ENCODE data around the gene FRG2B. TPM values are rescaled to one million over a fixed set of nuclear protein-coding genes. Genes with fewer than 3 reads are reported as not detected.
"Not testable (repeated sequence)": the region's sequence is repeated elsewhere in the genome, so short reads cannot be mapped to it uniquely, and the experiment has no call there.

Gene FRG2B
- total RNA-seq, 1 donor from 2014 or later: not detected

- Mint-ChIP-seq H3K27me3 (ENCODE audit: unreplicated experiment) (no peaks in the 10 kb centered on the region), H3K4me1 (ENCODE audit: low read depth, unreplicated experiment) (no peaks in the 10 kb centered on the region), H3K27ac (ENCODE audit: unreplicated experiment) (no peak overlapping the region), H3K4me3 (ENCODE audit: unreplicated experiment) (no peak overlapping the region), H3K9me3 (ENCODE audit: unreplicated experiment) (peaks cover 2% of the 10 kb centered on the region), H3K36me3 (ENCODE audit: unreplicated experiment) (no peaks in the 10 kb centered on the region)
- no peak for DNase-seq
- no peak for TF ChIP-seq CTCF (IDR thresholded peaks at IDR 0.05; ENCODE audit: partially characterized antibody, unreplicated experiment)
Measured at GRCh38 chr10:133600657-133601056, 25.9 kb downstream of the FRG2B start.

GRCh38 chr10:133599869-133600268 is 26.7 kb downstream of the FRG2B start:
- not testable (repeated sequence) for H3K4me3 Mint-ChIP-seq (ENCODE audit: unreplicated experiment); H3K4me1 Mint-ChIP-seq (ENCODE audit: low read depth, unreplicated experiment); H3K27me3 Mint-ChIP-seq (ENCODE audit: unreplicated experiment); H3K36me3 Mint-ChIP-seq (ENCODE audit: unreplicated experiment); H3K27ac Mint-ChIP-seq (ENCODE audit: unreplicated experiment); DNase-seq; H3K9me3 Mint-ChIP-seq (ENCODE audit: unreplicated experiment)

GRCh38 chr10:133592716-133593115 is 33.9 kb downstream of the FRG2B start:
- Mint-ChIP-seq H3K36me3 (ENCODE audit: unreplicated experiment) (no peaks in the 10 kb centered on the region), H3K27ac (ENCODE audit: unreplicated experiment) (no peak overlapping the region), H3K4me3 (ENCODE audit: unreplicated experiment) (no peak overlapping the region), H3K27me3 (ENCODE audit: unreplicated experiment) (no peaks in the 10 kb centered on the region), H3K9me3 (ENCODE audit: unreplicated experiment) (peaks cover 3% of the 10 kb centered on the region), H3K4me1 (ENCODE audit: low read depth, unreplicated experiment) (no peaks in the 10 kb centered on the region)
- no peak for TF ChIP-seq CTCF (IDR thresholded peaks at IDR 0.05; ENCODE audit: partially characterized antibody, unreplicated experiment)
- DNase-seq: no peak

DNA sequence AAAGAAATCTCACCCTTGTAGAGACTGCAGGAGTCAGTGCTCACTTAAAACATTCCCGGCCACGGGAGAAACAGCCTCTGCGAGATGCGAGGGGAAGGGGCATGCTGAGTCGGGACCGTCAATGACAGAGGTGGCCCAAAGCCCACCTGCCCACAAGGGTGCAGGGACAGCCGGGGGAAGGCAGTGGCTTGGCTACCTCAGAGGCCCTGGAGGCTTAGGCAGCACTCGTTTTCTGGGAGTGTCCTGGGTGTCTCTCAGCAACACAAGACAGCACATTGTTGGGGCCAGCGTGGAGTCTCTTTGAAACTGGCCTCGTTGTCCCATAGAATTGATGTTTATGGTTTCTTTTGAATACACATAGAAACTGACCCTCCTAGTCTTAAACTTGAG is 35.6 kb downstream of the FRG2B start:
- H3K36me3 Mint-ChIP-seq (ENCODE audit: unreplicated experiment): no peaks in the 10 kb centered on the region
- DNase-seq: no peak
- peaks cover 3% of the 10 kb centered on the region for H3K9me3 Mint-ChIP-seq (ENCODE audit: unreplicated experiment)
- TF ChIP-seq CTCF (IDR thresholded peaks at IDR 0.05; ENCODE audit: partially characterized antibody, unreplicated experiment): no peak
- H3K4me1 Mint-ChIP-seq (ENCODE audit: low read depth, unreplicated experiment): no peaks in the 10 kb centered on the region
- H3K27me3 Mint-ChIP-seq (ENCODE audit: unreplicated experiment): no peaks in the 10 kb centered on the region
- H3K4me3 Mint-ChIP-seq (ENCODE audit: unreplicated experiment): no peak overlapping the region
- no peak overlapping the region for H3K27ac Mint-ChIP-seq (ENCODE audit: unreplicated experiment)

DNA sequence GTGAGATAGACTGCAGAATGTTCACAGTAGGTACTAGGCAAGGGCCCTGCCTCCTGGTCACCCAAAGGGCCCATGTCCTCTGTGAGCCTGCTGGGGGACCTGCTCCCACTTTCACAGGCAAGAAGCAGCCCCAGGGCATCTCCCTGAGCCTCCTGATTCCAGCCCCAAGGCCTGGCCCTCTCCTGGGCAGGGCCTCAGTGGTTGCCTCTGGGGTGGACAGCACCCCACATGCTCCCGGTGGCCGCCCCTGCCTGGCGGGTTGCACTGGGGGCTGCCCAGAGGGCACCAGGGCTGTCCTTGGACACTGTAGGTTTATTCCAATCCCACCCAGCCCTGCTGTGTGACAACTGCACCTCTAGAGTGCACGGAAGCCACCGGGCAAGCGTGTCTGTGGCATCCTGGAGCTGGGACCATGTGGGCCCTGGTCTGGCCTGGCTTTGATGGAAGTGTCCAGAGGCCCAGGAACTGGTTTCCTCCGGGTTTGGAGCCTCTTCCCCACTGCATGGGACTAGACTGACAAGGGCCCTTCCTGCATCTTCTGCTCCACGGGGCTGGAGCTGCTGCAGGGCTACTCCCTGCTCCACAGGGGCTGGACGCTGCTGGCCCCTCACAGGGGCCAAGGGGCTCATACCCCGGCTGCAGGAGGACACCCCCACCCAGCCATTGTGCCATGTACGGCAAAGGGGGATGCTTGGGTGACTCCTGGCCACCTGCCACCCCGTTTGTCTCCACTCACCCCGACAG is 36.2 kb downstream of the FRG2B start:
- H3K9me3 Mint-ChIP-seq (ENCODE audit: unreplicated experiment): peaks cover 3% of the 10 kb centered on the region
- no peak for DNase-seq
- no peaks in the 10 kb centered on the region for H3K36me3 Mint-ChIP-seq (ENCODE audit: unreplicated experiment)
- H3K4me1 Mint-ChIP-seq (ENCODE audit: low read depth, unreplicated experiment): no peaks in the 10 kb centered on the region
- H3K4me3 Mint-ChIP-seq (ENCODE audit: unreplicated experiment): no peak overlapping the region
- no peak for TF ChIP-seq CTCF (IDR thresholded peaks at IDR 0.05; ENCODE audit: partially characterized antibody, unreplicated experiment)
- H3K27me3 Mint-ChIP-seq (ENCODE audit: unreplicated experiment): no peaks in the 10 kb centered on the region
- no peak overlapping the region for H3K27ac Mint-ChIP-seq (ENCODE audit: unreplicated experiment)

- H3K27me3 Mint-ChIP-seq (ENCODE audit: unreplicated experiment); H3K4me3 Mint-ChIP-seq (ENCODE audit: unreplicated experiment); H3K4me1 Mint-ChIP-seq (ENCODE audit: low read depth, unreplicated experiment); DNase-seq; H3K27ac Mint-ChIP-seq (ENCODE audit: unreplicated experiment); H3K9me3 Mint-ChIP-seq (ENCODE audit: unreplicated experiment): not testable (repeated sequence)
- H3K36me3 Mint-ChIP-seq (ENCODE audit: unreplicated experiment): peaks cover 10% of the 10 kb centered on the region
Measured at GRCh38 chr10:133577037-133577436, 49.6 kb downstream of the FRG2B start.

All from glutamatergic neuron (in vitro differentiated cells).